HG03520 (cell line): Measurements from ENCODE around the gene STAB2.

Experiments used
- ATAC-seq: cut with Tn5 transposase; IDR thresholded peaks from one replicate; pipeline ENCODE4 v1.9.1; 2021; ENCODE audit warnings: mild to moderate bottlenecking, moderate library complexity; ENCODE audit not compliant: unreplicated experiment

STAB2 gene

DNA sequence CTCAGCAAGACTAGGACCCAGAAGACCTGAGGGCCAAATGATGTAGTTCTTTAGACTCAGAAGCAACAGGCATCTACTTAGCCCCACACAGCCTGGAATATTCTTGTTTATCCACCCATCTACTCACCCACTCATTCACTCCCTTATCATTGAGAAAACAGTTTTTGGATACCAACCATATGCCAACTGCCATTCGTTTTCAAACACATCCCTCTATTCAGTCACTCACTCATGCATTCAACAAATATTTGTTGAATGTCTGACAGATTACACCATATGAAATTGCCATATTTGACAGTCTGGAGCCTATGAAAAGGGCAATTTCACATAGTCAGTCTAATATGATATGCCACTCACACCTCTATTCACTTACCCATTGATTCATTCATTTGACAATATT is 150.8 kb downstream of the STAB2 start:
- no peak for ATAC-seq

DNA sequence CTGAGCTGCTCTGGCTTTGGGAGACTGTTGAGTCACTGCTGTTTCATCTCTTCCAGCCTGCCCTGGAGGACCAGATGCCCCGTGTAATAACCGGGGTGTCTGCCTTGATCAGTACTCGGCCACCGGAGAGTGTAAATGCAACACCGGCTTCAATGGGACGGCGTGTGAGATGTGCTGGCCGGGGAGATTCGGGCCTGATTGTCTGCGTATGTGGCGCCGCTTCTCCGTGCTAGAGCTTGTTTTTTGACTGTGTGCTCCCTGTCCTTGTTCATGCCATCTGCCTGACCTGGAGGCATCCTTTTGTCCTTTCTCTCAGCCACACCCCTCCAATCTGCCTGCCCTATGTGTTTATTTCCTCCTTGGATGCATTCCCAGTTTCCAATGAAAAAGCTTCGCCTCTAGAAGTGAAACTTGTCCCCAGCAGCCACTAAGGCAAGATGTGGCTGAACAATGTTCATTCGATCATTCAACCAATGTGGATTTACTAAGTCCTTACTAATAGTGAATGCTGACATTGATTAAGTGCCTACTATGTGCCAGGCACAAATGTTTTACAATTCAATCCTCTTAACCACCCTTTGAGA is 155.4 kb downstream of the STAB2 start:
- no peak for ATAC-seq

DNA sequence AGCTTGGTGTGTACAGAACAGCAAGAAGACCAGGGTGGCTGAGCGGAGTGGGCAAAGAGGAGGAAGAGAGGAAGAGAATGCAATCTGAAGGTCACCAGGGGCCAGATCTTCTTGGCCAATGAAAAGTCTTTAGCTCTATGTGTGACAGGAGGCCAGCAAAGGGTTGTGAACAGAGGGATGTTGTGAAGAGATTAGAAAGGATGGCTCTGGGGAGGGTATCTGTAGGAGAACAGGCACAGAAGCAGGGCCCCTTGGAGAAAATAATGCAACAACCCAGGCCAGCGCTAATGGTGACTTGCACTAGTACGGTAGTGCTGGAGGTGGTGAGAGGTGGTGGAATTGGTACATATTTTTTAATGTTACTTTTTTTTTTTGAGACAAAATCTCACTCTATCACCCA is 156.7 kb downstream of the STAB2 start:
- no peak for ATAC-seq

DNA sequence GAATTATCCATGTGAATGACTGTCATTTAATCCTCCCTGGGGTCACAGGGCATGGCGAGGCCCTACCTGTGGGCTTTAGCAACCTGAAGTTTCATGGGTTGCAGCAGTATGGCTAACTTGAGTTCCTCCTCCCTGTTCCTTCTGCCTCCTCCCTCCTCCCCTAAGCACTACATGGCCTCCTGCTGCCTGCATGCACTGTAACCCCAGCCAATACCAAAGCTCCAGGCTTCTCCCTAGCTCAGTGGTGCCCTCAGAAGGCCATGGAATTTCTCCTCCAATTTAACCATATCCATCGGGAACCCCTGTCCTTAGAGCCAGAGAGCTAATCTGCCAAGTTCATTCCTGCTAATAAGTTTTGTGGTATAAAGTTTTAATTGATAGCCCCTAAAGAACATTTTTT is 158.9 kb downstream of the STAB2 start:
- ATAC-seq = no peak

DNA sequence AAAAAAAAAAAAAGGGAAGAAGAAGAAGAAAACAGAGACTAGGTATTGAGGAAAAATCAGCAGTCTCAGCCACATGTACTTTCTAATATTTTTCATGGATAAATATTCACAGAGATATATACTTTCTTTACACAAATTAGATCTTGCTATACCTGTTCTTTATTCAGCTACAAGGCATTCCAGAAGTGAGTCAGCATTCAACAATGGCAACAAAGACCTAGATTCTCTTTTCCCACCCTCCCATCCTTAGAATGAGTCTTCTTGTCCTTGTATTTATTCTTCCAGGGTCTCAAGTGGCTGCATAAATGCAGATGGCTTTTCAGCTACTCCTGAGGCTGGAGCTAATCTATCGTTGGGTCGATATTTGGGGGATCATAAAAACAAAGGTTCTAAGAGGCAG is 160.9 kb downstream of the STAB2 start:
- ATAC-seq = no peak

DNA sequence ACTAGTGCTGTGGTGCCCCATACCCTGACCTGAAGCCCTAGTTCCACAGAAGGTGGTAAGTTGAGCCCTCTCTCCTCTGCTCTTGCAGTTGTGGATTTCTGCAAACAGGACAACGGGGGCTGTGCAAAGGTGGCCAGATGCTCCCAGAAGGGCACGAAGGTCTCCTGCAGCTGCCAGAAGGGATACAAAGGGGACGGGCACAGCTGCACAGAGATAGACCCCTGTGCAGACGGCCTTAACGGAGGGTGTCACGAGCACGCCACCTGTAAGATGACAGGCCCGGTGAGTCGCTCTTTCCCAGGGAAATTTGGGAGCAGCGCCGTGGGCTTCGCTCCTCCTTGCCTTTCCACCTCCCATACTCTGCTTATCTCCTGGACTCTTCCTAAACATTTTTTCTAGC is 161.8 kb downstream of the STAB2 start:
- no peak for ATAC-seq

DNA sequence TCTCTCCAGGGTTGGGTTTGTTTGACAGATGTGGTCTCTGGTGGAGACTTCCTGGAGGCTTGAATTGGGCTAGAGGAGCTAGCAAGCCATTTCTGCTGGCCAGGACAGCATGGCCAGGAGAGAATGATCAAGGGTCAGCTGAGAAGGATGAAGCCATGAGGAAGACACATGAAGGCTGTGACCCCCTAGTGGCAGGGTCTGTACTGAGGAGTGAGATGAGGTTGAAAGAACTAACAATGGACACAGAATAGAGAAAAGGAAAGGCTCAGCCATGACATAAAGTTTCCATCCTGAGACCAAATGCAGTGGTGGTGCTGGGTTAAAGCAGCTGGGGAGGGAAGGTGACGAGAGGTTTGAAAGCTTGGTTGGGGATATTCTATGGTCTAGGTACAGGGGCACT is 164.1 kb downstream of the STAB2 start:
- no peak for ATAC-seq

DNA sequence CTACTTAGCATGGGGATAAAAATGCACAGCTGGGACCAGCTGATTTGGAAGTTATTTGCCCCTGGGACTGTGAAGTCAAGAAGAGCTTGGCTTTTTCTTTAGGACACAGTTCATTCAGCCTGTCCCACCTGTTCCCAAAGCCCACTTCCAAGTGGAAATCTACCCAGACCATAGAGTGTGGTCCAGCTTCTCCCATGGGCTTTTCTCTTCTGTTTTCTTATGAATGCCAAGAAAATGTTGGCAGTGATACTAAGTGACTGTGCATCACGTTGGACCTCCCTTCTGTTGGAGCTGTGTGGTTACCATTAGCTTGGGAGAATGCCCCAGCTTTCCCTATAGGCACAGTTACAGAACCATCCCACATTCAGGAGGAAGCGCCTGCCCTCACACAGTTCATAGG is 164.5 kb downstream of the STAB2 start:
- ATAC-seq = no peak

DNA sequence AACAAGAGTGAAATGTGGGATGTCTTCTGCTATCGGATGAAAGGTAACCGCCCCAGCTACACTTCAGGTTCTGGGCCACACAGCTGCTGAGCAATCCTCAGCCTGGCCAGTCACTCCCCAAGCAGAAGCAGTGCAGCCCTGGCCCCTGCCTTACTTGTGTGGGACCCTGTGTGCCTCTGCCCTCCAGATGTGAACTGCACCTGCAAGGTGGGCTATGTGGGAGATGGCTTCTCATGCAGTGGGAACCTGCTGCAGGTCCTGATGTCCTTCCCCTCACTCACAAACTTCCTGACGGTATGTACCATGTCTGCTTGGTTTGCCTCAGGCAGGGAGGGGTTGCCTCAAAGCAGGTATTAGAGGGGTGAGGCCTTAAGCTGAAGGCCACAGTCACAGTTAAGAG is 168.4 kb downstream of the STAB2 start:
- no peak for ATAC-seq

DNA sequence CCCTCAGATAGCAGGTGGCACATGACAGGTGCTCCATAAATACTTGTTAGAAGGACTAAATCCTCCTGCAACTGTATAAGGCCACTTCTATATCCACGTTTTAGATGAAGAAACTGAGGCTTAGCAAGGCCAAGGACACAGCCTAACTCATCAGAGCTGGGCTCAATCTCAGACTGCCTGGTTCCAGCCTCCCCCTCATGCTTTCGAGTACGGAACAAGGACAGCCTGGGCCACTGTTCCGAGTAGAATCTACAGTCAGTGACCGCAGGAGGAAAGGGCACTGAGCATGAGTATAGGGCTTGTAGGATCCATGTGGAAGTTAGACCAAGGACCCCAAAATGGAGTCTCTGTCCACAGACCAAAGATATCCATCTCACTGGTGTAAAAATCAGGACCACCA is 169.4 kb downstream of the STAB2 start:
- no peak for ATAC-seq

DNA sequence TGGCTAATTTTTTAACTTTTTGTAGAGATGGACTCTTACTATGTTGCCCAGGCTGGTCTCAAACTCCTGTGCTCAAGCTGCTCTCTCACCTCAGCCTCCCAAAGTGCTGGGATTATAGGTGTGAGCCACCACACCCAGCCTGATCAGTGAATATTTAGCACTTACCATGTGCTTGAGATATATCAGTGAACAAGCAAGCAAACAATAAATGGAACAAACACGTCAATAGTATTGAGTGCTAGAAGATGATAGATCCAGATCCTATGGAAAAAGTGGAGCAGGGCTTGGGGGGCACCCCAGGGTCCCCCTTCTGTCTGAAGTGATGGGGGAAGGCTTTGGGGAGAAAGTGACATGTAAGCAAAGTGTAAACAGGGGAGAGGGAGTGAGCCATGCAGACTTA is 170.2 kb downstream of the STAB2 start:
- ATAC-seq = no peak

DNA sequence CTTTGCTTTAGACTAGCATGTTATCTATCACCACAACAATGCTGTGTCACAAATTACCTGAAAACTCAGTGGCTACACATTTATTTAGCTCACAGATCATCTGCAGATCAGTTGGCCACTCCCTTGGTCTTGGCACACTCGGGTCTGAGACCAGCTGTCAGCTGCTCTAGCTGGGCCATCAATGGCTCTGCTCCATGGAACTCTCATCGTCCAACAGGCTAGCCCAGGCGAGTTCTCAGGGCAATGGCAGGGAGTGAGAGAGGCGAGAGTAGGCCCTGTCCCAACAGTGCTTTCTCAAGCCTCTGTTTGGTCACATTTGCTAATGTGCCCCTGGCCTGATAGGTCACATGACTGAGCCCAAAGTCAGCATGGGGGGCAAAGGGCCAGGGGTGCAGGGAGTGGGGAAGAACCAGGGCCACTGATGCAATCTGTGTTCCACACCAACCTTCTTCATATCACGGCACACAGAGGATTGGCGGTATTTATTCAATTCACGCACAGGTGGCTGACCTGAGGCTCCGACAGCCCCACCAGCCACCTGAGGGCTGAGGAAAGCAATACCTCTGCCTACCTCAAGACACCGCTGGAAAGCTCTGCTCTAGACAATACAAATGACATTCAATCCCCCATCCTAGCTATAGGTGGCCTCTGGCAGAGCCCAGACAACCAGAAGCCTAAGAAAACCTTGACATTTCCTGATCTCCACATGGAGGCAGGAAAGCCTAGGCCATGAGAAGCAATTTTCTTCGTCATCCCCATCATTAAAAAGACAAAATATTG is 171.4 kb downstream of the STAB2 start:
- no peak for ATAC-seq

DNA sequence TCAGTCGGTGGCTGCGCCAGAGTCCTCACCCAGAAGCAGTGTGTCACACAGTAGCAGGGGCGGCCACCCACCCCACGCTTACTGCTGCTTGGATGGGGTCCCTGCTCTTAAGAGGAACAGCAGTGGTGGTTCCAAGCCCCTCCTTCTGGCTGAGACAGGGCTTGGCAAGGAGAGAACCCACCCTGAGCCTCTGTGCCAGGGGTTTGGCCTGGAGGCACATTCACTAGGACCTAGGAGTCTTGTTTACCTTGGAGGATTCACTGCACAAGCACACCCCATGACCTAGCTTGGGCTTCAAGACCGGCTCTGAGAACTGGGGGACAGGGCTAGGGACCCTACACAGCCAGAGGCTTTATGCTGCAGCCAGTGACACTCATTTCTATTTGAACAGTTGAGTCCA is 175.4 kb downstream of the STAB2 start:
- no peak for ATAC-seq

DNA sequence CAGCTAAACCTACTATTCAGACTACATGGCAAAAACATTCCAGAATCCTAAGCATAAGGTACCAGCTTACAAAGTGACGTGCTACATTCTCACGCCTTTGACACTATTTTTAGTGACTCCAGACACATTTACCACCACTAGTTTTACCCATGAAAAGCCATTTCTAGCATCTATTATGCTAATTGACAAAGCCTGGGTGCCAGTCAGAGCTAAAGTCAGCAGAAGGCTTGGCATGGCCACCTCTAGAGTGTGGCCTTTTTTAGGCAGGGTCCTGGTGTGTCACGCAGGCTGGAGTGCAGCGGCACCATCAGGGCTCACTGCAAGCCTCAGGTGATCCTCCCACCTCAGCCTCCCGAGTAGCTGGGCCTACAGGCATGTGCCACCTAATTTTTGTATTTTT is 178.2 kb downstream of the STAB2 start:
- no peak for ATAC-seq

DNA sequence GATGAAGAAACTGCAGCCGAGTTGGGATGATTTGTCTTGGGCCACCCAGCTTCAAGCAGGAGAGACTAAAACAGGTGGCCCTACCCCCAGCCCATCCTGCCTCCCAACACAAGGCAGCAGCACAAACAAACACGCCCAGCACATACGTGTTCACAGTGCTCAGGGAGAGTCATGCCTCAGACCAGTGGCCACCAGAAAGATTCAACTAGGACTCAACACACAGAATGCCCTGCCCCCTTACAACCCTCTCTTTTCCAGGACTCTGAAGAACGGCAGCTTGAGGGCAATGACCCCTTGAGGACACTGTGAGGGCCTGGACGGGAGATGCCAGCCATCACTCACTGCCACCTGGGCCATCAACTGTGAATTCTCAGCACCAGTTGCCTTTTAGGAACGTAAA is 179.0 kb downstream of the STAB2 start:
- no peak for ATAC-seq

DNA sequence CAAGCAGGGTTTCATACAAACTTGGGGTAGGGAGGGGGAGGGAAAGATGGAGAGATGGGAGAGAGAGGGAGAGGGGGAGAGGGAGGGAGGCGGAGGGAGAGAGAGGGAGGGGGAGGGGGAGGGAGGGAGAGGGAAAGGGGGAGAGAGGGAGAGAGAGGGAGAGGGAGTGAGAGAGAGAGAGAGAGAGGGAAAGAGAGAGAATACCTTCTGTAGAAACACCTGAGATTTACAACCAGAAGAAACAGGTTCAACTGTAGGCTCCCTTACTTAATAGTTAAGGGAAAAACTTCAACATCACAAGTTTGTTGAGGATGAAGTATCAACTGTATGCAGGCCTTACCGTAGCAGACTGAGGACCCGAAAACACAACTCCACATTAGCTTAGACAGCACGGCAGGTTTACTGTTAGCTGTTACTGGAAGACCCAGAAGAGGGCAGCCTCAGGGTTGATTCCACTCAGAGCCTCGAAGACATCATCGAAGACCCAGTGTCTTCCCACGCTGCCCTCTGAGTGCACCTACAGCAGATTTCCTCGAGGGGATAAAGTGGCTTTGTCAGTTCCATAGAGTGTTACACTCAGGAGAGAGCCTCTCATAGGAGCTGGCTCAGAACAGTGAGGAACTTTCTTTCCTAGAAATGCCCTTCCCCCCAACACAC is 181.5 kb downstream of the STAB2 start:
- no peak for ATAC-seq

DNA sequence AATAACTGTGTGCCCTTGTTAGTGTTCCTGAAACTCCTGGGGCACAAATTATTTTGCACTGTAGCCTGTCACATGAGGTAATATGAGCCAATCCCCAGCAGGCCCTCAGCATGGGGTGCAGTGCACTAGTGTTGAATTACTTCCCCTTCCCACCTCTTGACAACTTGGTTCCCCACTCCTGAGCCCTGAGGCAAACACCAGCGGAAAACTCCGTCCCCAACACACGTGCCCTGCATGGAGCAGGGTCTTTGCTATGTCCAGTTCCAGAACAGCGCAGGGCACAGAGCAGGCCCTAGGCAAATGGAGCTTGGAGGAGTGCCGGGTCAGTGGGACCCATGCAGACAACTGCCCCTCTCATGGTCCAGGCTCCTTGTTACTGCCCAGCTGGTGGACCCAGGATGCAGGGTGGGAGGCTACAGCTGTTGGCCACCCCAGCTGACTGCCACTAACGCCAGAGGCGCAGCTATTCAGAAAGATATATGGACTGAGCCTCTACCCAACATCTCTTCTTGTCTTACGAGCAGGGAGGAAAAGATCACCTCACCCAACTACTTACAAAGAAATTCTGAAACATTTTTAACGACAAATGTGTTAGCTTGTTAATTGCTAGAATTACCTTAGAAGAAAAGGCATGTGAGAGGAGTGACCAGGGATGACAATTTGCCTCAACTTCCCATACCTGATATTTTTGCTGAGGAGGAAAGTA is 182.3 kb downstream of the STAB2 start:
- ATAC-seq = no peak

DNA sequence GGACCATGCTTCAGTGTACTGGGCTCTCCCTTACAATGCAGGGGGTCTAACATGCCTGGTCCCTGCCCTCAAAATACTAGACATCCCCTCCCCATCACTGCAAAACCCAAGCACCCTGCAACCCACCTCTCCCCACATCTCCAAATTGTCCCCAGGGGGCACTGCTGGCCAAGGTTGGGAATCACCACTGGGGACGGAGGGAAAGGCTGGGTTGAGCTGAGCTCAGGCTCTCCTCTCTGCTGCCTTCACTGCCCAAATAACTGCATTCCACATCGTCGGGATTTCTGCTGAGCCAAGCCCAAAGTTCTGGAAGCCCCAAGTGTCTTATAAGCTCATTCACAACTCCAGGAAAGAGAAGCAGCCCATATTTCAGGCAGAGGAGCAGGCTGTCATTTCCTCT is 184.4 kb downstream of the STAB2 start:
- no peak for ATAC-seq

DNA sequence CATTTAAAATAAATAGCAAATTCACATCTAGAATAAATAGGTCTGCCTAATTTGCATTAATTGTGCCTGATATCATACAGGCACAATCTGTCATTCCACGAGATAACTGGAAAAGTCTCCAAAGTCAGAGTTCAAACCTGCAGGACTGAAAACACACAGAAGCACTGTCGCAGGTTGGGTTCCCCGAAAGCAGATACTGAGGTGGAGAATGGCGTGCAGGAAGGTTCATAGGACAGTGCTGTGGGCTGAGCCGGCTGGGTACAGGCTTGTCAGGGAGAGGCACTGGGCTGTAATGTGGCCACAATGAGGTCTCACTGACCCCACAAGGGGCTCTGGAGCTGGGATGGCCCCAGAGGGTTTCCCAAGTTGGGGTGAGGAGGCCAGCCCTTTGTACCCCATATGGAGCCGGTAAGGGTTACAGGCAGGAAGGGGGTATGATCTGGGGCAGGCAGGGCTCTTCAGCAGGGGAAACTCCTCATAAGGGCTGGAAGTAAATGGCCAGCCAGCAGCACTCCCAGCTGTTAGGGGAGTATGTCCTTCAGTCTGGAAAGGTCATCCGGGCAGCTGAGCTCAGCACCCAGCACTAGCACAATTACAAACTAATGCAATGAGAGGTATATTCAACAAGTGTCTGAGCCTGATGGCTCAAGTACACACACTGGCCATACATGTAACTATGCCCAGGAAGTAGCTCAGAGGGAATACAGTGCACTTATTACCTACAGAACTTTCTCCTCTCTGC is 185.5 kb downstream of the STAB2 start:
- ATAC-seq = no peak

DNA sequence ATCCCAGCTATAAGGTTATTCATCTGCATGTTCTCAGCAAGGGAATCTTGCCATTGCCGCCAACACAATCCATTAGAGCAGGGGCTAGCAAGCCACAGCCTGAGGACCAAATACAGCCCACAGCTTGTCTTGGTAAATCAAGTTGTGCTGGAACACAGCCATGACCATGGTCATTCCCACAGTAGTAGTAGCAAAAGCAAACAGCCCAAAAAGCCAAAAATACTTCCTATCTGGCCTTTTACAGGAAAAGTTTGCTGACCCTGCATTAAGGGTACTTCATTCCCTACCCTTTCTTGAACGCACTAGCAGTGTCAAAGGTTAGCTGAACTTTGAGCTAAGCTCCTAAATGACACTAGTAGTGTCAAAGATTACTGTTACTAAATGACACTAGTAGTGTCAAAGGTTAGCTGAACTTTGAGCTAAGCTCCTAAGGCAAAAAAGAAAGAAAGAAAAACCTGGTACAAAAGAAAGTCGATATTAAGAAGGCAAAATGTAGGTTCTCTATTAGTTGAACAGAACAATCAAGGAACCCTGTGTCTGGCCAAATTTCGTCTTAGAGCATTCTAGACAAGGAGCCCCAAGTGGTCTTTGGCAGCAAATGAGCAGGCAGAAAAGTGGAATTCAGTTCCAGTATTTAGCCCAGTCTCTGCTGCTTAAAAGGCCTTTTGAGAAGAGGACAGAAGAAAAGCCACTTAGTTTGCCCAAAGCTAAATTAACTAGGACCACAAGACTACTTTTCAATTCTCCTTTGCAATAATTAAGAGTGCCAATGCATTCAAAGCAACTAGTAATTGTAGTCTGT is 186.2 kb downstream of the STAB2 start:
- no peak for ATAC-seq
